ENCODE data around the gene IL17REL. TPM values are rescaled to one million over a fixed set of nuclear protein-coding genes. Genes with fewer than 3 reads are reported as not detected.
A peak's percentile ranks its signal among the peaks of the same experiment; 100 is the strongest.

IL17REL gene
- total and polyA plus RNA-seq, 2 of the 13 experiments (the other 11 are each of a cell fraction or from before 2014, with no cell fraction given) = not detected

GRCh38 chr22:49970528-49971231 lies 41.9 kb downstream of the IL17REL start (continued):
- TF ChIP-seq ZNF335 (CRISPR knock-in tag; IDR thresholded peaks at IDR 0.05) = no peak; the same call in 1 of the 2 replicates
- no peak; the same call in 1 of the 2 replicates for TF ChIP-seq POLR2AphosphoS2 (IDR thresholded peaks at IDR 0.05; ENCODE audit: low read depth, low read length)
- peak; percentile 91 for TF ChIP-seq YEATS2 (CRISPR knock-in tag; IDR thresholded peaks at IDR 0.05; ENCODE audit: borderline replicate concordance)
- TF ChIP-seq NCOA2 (CRISPR knock-in tag; IDR thresholded peaks at IDR 0.05) = peak; percentile 82
- TF ChIP-seq, protein P1, sequence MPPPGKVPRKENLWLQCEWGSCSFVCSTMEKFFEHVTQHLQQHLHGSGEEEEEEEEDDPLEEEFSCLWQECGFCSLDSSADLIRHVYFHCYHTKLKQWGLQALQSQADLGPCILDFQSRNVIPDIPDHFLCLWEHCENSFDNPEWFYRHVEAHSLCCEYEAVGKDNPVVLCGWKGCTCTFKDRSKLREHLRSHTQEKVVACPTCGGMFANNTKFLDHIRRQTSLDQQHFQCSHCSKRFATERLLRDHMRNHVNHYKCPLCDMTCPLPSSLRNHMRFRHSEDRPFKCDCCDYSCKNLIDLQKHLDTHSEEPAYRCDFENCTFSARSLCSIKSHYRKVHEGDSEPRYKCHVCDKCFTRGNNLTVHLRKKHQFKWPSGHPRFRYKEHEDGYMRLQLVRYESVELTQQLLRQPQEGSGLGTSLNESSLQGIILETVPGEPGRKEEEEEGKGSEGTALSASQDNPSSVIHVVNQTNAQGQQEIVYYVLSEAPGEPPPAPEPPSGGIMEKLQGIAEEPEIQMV (CRISPR knock-in tag; IDR thresholded peaks at IDR 0.05; ENCODE audit: low read depth) = no peak; the same call in 1 of the 2 replicates
- TF ChIP-seq ZNF138 (CRISPR knock-in tag; IDR thresholded peaks at IDR 0.05; ENCODE audit: low read depth) = no peak
- peak; percentile 71; the same call in 1 of the 2 replicates for TF ChIP-seq ZNF740 (CRISPR knock-in tag; IDR thresholded peaks at IDR 0.05)
- peak; percentile 85 for TF ChIP-seq ZNF451 (CRISPR knock-in tag; IDR thresholded peaks at IDR 0.05)
- no peak for TF ChIP-seq RARG (CRISPR knock-in tag; IDR thresholded peaks at IDR 0.05; ENCODE audit: low read depth)
- peak; percentile 93; the same call in 1 of the 2 replicates for TF ChIP-seq MEIS2 (CRISPR knock-in tag; IDR thresholded peaks at IDR 0.05)
- TF ChIP-seq MAFG (CRISPR knock-in tag; IDR thresholded peaks at IDR 0.05) = peak; percentile 94
- TF ChIP-seq, protein P2, sequence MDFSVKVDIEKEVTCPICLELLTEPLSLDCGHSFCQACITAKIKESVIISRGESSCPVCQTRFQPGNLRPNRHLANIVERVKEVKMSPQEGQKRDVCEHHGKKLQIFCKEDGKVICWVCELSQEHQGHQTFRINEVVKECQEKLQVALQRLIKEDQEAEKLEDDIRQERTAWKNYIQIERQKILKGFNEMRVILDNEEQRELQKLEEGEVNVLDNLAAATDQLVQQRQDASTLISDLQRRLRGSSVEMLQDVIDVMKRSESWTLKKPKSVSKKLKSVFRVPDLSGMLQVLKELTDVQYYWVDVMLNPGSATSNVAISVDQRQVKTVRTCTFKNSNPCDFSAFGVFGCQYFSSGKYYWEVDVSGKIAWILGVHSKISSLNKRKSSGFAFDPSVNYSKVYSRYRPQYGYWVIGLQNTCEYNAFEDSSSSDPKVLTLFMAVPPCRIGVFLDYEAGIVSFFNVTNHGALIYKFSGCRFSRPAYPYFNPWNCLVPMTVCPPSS (IDR thresholded peaks at IDR 0.05) = no peak
- TF ChIP-seq BHLHE40 (IDR thresholded peaks at IDR 0.05; ENCODE audit: low read length) = peak; percentile 96
- TF ChIP-seq ZBTB21 (CRISPR knock-in tag; IDR thresholded peaks at IDR 0.05) = peak; percentile 51; the same call in 1 of the 2 replicates
- no peak for TF ChIP-seq DBP (CRISPR knock-in tag; IDR thresholded peaks at IDR 0.05; ENCODE audit: not compliant biosample characterization)
- TF ChIP-seq, protein P3, sequence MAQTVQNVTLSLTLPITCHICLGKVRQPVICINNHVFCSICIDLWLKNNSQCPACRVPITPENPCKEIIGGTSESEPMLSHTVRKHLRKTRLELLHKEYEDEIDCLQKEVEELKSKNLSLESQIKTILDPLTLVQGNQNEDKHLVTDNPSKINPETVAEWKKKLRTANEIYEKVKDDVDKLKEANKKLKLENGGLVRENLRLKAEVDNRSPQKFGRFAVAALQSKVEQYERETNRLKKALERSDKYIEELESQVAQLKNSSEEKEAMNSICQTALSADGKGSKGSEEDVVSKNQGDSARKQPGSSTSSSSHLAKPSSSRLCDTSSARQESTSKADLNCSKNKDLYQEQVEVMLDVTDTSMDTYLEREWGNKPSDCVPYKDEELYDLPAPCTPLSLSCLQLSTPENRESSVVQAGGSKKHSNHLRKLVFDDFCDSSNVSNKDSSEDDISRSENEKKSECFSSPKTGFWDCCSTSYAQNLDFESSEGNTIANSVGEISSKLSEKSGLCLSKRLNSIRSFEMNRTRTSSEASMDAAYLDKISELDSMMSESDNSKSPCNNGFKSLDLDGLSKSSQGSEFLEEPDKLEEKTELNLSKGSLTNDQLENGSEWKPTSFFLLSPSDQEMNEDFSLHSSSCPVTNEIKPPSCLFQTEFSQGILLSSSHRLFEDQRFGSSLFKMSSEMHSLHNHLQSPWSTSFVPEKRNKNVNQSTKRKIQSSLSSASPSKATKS (CRISPR knock-in tag; IDR thresholded peaks at IDR 0.05) = no peak
- TF ChIP-seq REL (CRISPR knock-in tag; conservative IDR thresholded peaks at IDR 0.05) = peak; percentile 89; the same call in 1 of the 2 replicates
- TF ChIP-seq SOX6 (IDR thresholded peaks at IDR 0.05) = no peak
- TF ChIP-seq SOX6 (CRISPR knock-in tag; IDR thresholded peaks at IDR 0.05) = peak; percentile 60; the same call in 1 of the 2 replicates
- TF ChIP-seq PAX8 (CRISPR knock-in tag; IDR thresholded peaks at IDR 0.05; ENCODE audit: borderline replicate concordance) = no peak
- TF ChIP-seq KMT2B (CRISPR knock-in tag; IDR thresholded peaks at IDR 0.05) = peak; percentile 39; the same call in 1 of the 2 replicates
- no peak for TF ChIP-seq NONO (IDR thresholded peaks at IDR 0.05)
- peak; percentile 90 for TF ChIP-seq NONO (CRISPR knock-in tag; conservative IDR thresholded peaks at IDR 0.05)
- peak; percentile 77 for TF ChIP-seq ERF (CRISPR knock-in tag; IDR thresholded peaks at IDR 0.05)
- TF ChIP-seq FOXO1 (CRISPR knock-in tag; IDR thresholded peaks at IDR 0.05) = peak; percentile 62; the same call in 1 of the 2 replicates
- TF ChIP-seq TGIF2 (CRISPR knock-in tag; IDR thresholded peaks at IDR 0.05) = peak; percentile 94

Measured in HepG2 (cell line).